ENCODE measurements around the gene TNIP1.

TNIP1 gene

GRCh38 chr5:151030056-151030336 is 50.8 kb downstream of the TNIP1 start:
- no peak overlapping the region for H3K4me3 ChIP-seq (replicated peaks; ENCODE audit: low read depth, low read length)
- DNase-seq (ENCODE audit: low read depth), result no peak
- no peak for TF ChIP-seq CTCF (IDR thresholded peaks at IDR 0.05; ENCODE audit: low read length, missing control alignments)

DNA sequence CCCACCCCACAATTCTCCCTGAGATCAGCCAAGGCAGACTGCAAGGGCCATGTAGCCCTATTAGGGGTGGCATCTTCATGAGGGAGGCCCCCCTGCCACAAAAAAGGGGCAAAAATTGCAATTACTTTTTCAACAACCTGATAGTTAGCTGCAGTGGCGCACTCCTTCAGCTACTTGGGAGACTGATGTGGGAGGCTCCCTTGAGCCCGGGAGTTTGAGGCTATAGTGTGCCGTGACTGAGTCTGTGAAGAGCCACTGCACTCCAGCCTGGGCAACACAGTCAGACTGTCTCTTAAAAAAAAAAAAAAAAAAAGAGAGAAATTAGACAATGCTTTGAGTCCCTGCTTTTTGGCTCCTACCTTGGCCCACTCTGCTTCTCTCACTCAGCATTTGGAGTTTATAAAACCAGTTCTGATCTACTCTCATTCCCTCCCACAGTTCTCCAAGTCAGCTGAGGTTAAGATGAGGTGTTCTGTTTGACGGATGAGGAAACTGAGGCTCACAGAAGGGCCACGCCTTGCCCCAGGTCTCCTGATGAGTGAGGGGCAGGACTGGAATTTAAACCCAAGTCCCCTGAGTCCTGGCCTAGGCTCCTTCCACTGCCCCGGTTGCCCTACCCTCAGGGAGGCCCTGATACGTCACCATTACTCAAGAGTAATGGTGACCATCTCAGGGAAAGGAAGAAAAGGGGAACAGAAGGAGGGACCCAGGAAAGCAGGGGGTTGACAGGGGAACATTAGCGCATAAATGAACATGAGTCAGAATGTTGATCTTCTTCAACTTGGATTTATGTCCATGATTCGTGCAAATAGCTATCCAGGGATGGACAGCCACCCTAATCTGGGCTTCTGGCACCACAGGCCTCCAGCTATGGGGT is 51.4 kb downstream of the TNIP1 start:
- H3K4me3 ChIP-seq (replicated peaks; ENCODE audit: low read depth, low read length), result no peak overlapping the region
- no peak for TF ChIP-seq CTCF (IDR thresholded peaks at IDR 0.05; ENCODE audit: low read length, missing control alignments)
- no peak for DNase-seq (ENCODE audit: low read depth)

DNA sequence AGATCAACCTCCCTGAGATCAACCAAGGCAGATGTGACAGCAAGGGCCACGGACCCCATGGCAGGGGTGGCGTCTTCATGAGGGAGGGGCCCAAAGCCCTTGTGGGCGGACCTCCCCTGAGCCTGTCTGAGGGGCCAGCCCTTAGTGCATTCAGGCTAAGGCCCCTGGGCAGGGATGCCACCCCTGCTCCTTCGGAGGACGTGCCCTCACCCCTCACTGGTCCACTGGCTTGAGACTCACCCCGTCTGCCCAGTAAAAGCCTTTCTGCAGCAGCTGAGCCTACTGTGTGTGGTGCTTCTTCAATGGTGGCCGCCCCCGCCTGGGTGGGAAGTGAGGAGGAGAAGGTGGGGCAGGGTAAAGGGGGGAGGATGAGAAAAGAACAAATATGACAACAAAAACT is 52.1 kb downstream of the TNIP1 start:
- no peak for TF ChIP-seq CTCF (IDR thresholded peaks at IDR 0.05; ENCODE audit: low read length, missing control alignments)
- no peak overlapping the region for H3K4me3 ChIP-seq (replicated peaks; ENCODE audit: low read depth, low read length)
- DNase-seq (ENCODE audit: low read depth), result no peak

DNA sequence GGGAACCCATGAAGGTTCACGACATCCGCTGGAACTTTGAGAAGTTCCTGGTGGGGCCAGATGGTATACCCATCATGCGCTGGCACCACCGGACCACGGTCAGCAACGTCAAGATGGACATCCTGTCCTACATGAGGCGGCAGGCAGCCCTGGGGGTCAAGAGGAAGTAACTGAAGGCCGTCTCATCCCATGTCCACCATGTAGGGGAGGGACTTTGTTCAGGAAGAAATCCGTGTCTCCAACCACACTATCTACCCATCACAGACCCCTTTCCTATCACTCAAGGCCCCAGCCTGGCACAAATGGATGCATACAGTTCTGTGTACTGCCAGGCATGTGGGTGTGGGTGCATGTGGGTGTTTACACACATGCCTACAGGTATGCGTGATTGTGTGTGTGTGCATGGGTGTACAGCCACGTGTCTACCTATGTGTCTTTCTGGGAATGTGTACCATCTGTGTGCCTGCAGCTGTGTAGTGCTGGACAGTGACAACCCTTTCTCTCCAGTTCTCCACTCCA is 52.8 kb downstream of the TNIP1 start:
- no peak overlapping the region for H3K4me3 ChIP-seq (replicated peaks; ENCODE audit: low read depth, low read length)
- DNase-seq (ENCODE audit: low read depth), result no peak
- TF ChIP-seq CTCF (IDR thresholded peaks at IDR 0.05; ENCODE audit: low read length, missing control alignments), result no peak

DNA sequence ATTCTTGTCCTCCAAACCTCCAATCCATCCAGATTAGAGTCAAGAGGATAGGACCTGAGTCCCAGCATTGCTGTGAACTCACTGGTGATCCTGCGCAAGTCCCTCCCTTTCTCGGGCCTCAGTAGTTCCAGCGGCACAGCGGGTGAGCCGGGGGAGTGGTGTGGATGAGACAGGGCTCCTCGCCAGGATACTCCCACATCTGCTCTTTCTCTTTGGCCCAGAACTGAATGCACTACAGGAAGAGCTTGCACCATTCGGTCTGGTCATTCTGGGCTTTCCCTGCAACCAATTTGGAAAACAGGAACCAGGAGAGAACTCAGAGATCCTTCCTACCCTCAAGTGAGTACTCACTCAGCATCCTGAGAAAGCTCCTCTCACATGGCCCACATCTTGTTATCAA is 54.2 kb downstream of the TNIP1 start:
- peak; percentile 80 for DNase-seq (ENCODE audit: low read depth)

GRCh38 chr5:151026088-151026487 is 54.7 kb downstream of the TNIP1 start:
- no peak for TF ChIP-seq CTCF (IDR thresholded peaks at IDR 0.05; ENCODE audit: low read length, missing control alignments)
- no peak overlapping the region for H3K4me3 ChIP-seq (replicated peaks; ENCODE audit: low read depth, low read length)
- no peak for DNase-seq (ENCODE audit: low read depth)

More for the DNA sequence above, 54.2 kb downstream of the TNIP1 start:
- no peak for TF ChIP-seq CTCF (IDR thresholded peaks at IDR 0.05; ENCODE audit: low read length, missing control alignments)
- H3K4me3 ChIP-seq (replicated peaks; ENCODE audit: low read depth, low read length), result no peak overlapping the region

DNA sequence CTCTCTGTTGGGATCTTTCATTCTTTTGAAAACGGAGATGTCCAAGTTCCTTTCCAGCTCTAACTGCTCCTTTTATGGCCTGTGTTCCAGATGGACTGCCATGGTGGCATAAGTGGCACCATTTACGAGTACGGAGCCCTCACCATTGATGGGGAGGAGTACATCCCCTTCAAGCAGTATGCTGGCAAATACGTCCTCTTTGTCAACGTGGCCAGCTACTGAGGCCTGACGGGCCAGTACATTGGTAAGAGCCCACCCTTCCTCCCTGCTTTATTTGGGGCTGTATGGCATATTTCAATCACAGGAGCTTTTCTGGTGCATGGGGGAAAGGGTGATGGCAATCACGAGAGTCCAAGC is 55.6 kb downstream of the TNIP1 start:
- no peak overlapping the region for H3K4me3 ChIP-seq (replicated peaks; ENCODE audit: low read depth, low read length)
- DNase-seq (ENCODE audit: low read depth), result no peak
- TF ChIP-seq CTCF (IDR thresholded peaks at IDR 0.05; ENCODE audit: low read length, missing control alignments), result no peak

Measured in fibroblast of pulmonary artery (primary cell).